Measurements from ENCODE around the gene CCDC134.

The CCDC134 gene

DNA sequence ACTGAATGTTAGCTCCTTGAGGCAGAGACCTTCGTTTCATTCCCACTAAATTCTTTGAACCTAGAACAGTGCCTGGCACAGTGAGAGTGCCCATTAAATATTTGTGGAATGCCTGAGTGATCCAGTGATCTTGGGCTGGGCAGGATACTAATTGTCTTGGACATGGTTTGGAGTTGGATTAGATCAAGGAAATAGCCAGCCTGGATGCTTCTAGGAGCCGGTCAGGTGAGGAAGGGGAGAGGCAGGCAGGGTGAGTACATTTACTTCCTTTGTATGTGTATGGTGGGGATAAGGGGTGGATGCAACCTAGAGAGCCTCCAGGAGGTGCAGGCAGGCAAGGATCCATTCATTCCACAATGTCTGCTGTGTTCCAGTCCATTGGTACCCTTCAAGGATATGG lies 36.1 kb downstream of the CCDC134 start:
- H3K9me3 ChIP-seq (ENCODE audit: low read length): peaks cover 3% of the 10 kb centered on the region; the same call in 1 of the 2 replicates
- peak overlapping the region; percentile 59 for H3K27ac ChIP-seq (ENCODE audit: low read depth, low read length, poor library complexity, severe bottlenecking)
- H3K79me2 ChIP-seq (ENCODE audit: insufficient read depth, low read length): peaks cover 82% of the 10 kb centered on the region
- peak overlapping the region; percentile 23; the same call in 1 of the 2 replicates for H3K9ac ChIP-seq (ENCODE audit: low read length)
- H2AFZ ChIP-seq (ENCODE audit: low read length): no peak overlapping the region
- no peak for TF ChIP-seq EZH2 (IDR thresholded peaks at IDR 0.05; ENCODE audit: borderline replicate concordance, low read length)
- TF ChIP-seq CTCF (IDR thresholded peaks at IDR 0.05; ENCODE audit: low read length): no peak
- H3K27me3 ChIP-seq (ENCODE audit: insufficient read depth, low read length): no peaks in the 10 kb centered on the region
- no peaks in the 10 kb centered on the region for H3K9me2 ChIP-seq (ENCODE audit: low read depth, low read length)
- peaks cover 79% of the 10 kb centered on the region for H3K36me3 ChIP-seq (ENCODE audit: insufficient read depth, low read length)
- peak overlapping the region; percentile 52; the same call in 1 of the 2 replicates for H3K4me2 ChIP-seq (ENCODE audit: low read length)
- H3F3A ChIP-seq (ENCODE audit: insufficient read depth, low read length): 0 out of 2 replicates have a peak, but pooled peaks cover 2% of the 10 kb centered on the region
- H3K4me3 ChIP-seq (ENCODE audit: low read depth, low read length, poor library complexity, severe bottlenecking): peak overlapping the region; percentile 16
- H4K20me1 ChIP-seq (ENCODE audit: insufficient read depth, low read length): no peaks in the 10 kb centered on the region
- peaks cover 80% of the 10 kb centered on the region for H3K4me1 ChIP-seq (ENCODE audit: insufficient read depth, low read length, severe bottlenecking)

GRCh38 chr22:41838842-41839618 lies 38.6 kb downstream of the CCDC134 start:
- Histone ChIP-seq H3K27ac (ENCODE audit: low read depth, low read length, poor library complexity, severe bottlenecking) (peak overlapping the region; percentile 42), H2AFZ (ENCODE audit: low read length) (no peak overlapping the region), H3K27me3 (ENCODE audit: insufficient read depth, low read length) (no peaks in the 10 kb centered on the region), H3K9me2 (ENCODE audit: low read depth, low read length) (no peaks in the 10 kb centered on the region), H3K4me2 (ENCODE audit: low read length) (peak overlapping the region; percentile 31; the same call in 1 of the 2 replicates), H3K79me2 (ENCODE audit: insufficient read depth, low read length) (peaks cover 96% of the 10 kb centered on the region), H3K9me3 (ENCODE audit: low read length) (no peaks in the 10 kb centered on the region), H3K9ac (ENCODE audit: low read length) (peak overlapping the region; percentile 0; the same call in 1 of the 2 replicates), H4K20me1 (ENCODE audit: insufficient read depth, low read length) (no peaks in the 10 kb centered on the region), H3K4me1 (ENCODE audit: insufficient read depth, low read length, severe bottlenecking) (peaks cover 93% of the 10 kb centered on the region), H3F3A (ENCODE audit: insufficient read depth, low read length) (0 out of 2 replicates have a peak, but pooled peaks cover 2% of the 10 kb centered on the region), H3K36me3 (ENCODE audit: insufficient read depth, low read length) (peaks cover 89% of the 10 kb centered on the region), H3K4me3 (ENCODE audit: low read depth, low read length, poor library complexity, severe bottlenecking) (peak overlapping the region; percentile 17)
- TF ChIP-seq CTCF (IDR thresholded peaks at IDR 0.05; ENCODE audit: low read length) (no peak), EZH2 (IDR thresholded peaks at IDR 0.05; ENCODE audit: borderline replicate concordance, low read length) (no peak)

DNA sequence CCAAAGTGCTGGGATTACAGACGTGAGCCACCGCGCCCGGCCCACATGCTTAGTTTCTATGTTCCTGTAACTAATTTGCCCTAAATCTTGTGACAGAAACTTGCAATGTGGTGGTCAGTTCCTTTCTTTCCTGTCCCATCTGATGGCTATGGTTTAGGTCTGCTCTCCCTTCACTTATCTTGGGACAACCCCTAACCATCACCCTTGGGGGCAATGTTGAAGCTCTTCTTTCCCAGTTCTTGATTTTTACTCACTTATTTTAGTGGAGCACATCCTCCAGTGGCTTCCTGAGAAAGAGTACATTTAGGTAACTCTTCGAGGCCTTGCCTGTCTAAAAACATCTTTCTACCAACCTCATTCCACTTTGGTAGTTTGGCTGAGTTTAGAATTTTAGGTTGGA lies 39.7 kb downstream of the CCDC134 start:
- Histone ChIP-seq H3K27me3 (ENCODE audit: insufficient read depth, low read length) (no peaks in the 10 kb centered on the region), H4K20me1 (ENCODE audit: insufficient read depth, low read length) (no peaks in the 10 kb centered on the region), H3K4me3 (ENCODE audit: low read depth, low read length, poor library complexity, severe bottlenecking) (no peak overlapping the region), H3K36me3 (ENCODE audit: insufficient read depth, low read length) (peaks cover 87% of the 10 kb centered on the region), H2AFZ (ENCODE audit: low read length) (no peak overlapping the region), H3K4me1 (ENCODE audit: insufficient read depth, low read length, severe bottlenecking) (peaks cover 96% of the 10 kb centered on the region), H3K27ac (ENCODE audit: low read depth, low read length, poor library complexity, severe bottlenecking) (peak overlapping the region; percentile 42), H3K9ac (ENCODE audit: low read length) (no peak overlapping the region), H3F3A (ENCODE audit: insufficient read depth, low read length) (0 out of 2 replicates have a peak, but pooled peaks cover 2% of the 10 kb centered on the region), H3K9me2 (ENCODE audit: low read depth, low read length) (no peaks in the 10 kb centered on the region), H3K9me3 (ENCODE audit: low read length) (no peaks in the 10 kb centered on the region), H3K79me2 (ENCODE audit: insufficient read depth, low read length) (peaks cover 96% of the 10 kb centered on the region), H3K4me2 (ENCODE audit: low read length) (peak overlapping the region; percentile 46; the same call in 1 of the 2 replicates)
- TF ChIP-seq CTCF (IDR thresholded peaks at IDR 0.05; ENCODE audit: low read length) (no peak), EZH2 (IDR thresholded peaks at IDR 0.05; ENCODE audit: borderline replicate concordance, low read length) (no peak)
